NT2/D1 (cell line): ENCODE measurements around the gene CLDN8.

Experiments
- SUZ12 ChIP-seq: IDR thresholded peaks from 2 replicates; pipeline ENCODE4 v1.6.1; 2011; ENCODE audit not compliant: insufficient read length, insufficient read depth; ENCODE audit errors: extremely low read depth
- YY1 ChIP-seq: IDR thresholded peaks from 2 replicates; pipeline ENCODE4 v1.6.1; 2011; ENCODE audit not compliant: insufficient read length, insufficient read depth
- ZNF274 ChIP-seq: IDR thresholded peaks from 2 replicates; pipeline ENCODE4 v1.6.1; 2011; ENCODE audit warnings: mild to moderate bottlenecking, low read depth, low read length

- TF ChIP-seq SUZ12: no peak
- no peak for TF ChIP-seq YY1
- no peak for TF ChIP-seq ZNF274
Observed at GRCh38 chr21:30190554-30190953, 25.3 kb downstream of the CLDN8 start.
